Stimulated activated effector memory CD8-positive, alpha-beta T cell treated with anti-CD3 and anti-CD28 coated beads, Interleukin-12 subunit alpha, Interleukin-12 subunit beta, amount 100 ng/mL, for 72 hours (primary cell): Measurements from ENCODE around the gene RIN2.

ENCODE experiments used
- ATAC-seq: fragments of 150-1000 bp; cut with Tn5 transposase; 2 replicates; pipeline ENCODE4 v1.10.0; 2021
- DNase-seq, 2 donors: peaks; one replicate each; pipeline ENCODE4 v3.0.0; 2021 to 2022; ENCODE audit warnings: low spot score in 2 of 2
- H3K27ac Mint-ChIP-seq: one replicate; pipeline ENCODE4 v1.8.0; 2022; ENCODE audit warnings: mild to moderate bottlenecking, mixed read lengths
- H3K36me3 Mint-ChIP-seq: one replicate; pipeline ENCODE4 v1.8.0; 2022; ENCODE audit warnings: mild to moderate bottlenecking, mixed read lengths
- H3K4me1 Mint-ChIP-seq: one replicate; pipeline ENCODE4 v1.8.0; 2022; ENCODE audit warnings: mixed read lengths
- H3K4me3 Mint-ChIP-seq: one replicate; pipeline ENCODE4 v1.8.0; 2022; ENCODE audit warnings: mild to moderate bottlenecking, mixed read lengths
- H3K9me3 Mint-ChIP-seq: one replicate; pipeline ENCODE4 v1.8.0; 2022; ENCODE audit warnings: mixed read lengths

Gene RIN2

DNA sequence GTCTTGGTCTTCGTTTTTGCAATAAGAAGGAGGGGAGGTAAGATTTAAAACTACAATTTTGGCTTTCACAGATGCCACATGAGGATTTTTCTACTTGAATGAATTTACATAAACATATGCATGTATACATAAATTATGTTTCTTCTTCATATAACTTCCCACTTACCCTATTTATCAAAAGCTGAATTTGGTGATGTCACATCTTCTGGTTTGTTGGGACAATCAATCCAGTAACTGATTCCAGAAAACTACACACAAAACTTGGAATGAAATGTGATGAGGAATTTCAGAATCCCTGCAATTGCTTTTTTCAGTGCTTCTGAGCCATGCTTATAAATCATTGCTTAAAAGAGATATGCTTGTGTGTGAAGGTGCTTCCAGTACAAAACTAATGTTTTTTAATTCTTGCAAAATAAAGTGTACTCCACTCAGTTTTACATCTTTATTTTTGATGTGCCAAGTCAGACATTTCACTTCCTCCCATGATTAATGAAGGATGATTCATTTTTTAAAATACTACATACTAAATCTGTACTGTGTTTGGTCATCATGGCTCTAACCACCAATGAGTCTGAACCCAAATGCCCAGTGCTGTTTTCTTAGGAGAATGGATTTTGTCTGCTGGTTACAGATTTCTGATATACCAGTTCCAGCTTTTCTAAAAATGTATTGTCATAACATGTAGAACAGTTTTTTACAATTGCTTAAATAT lies 32.1 kb upstream of the RIN2 start:
- Mint-ChIP-seq H3K9me3 (no peaks in the 10 kb centered on the region), H3K4me1 (no peaks in the 10 kb centered on the region), H3K27ac (no peak overlapping the region), H3K36me3 (no peaks in the 10 kb centered on the region), H3K4me3 (no peak overlapping the region)
- ATAC-seq, result no peak
- DNase-seq, result no peak

DNA sequence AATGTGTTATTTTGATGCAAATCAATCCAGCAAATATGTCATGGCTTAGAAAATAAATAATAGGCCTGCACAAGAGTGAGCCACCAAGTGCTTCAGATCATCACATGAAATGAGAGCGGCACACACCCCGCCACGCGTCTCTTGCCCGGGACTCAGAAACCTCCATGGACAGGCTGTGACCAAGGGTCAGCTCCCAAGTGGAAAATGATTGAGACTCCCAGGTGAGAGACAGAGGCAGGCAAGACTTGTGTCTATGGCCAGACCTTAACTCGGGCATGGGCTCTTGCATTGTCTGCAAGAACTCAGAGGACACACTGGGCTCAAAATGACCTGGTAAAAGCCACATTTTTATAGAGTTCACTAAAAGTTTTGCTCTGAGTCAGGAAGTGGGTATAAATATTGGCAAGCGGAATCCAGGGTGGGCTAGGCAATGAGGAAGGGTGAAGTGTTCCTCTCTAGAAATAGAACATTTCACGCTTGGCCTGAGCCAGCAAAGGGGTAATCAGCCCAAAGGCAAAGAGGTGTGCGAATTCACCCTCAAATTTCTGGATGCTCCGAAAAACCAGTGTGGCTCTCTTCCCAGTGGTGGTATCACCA lies 30.7 kb upstream of the RIN2 start:
- Mint-ChIP-seq H3K27ac (no peak overlapping the region), H3K4me3 (no peak overlapping the region), H3K4me1 (no peaks in the 10 kb centered on the region), H3K36me3 (no peaks in the 10 kb centered on the region), H3K9me3 (no peaks in the 10 kb centered on the region)
- ATAC-seq (no peak), DNase-seq (no peak)

DNA sequence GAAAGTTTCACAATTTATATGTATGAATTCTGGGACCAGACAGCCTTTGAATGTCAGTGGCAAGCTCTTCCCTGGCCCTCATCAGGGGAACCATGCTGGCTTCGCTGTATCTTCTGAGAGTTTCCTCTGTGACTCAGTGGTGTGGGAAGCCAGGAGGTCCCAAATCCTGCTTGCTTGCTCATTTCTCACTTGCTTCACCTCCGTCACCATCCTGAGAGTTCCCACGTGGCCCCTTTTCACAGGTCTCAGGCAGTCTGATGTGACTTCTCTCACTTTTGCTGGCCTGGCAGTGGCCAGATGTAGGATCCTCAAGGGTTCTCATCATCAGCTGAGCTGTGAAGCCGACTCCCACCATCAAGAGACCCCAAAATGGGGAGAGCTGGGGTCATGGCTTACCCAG lies 28.4 kb upstream of the RIN2 start:
- H3K27ac Mint-ChIP-seq, result no peak overlapping the region
- H3K36me3 Mint-ChIP-seq, result no peaks in the 10 kb centered on the region
- H3K9me3 Mint-ChIP-seq, result no peaks in the 10 kb centered on the region
- ATAC-seq, result peak; percentile 36
- no peak for DNase-seq
- H3K4me3 Mint-ChIP-seq, result no peak overlapping the region
- no peaks in the 10 kb centered on the region for H3K4me1 Mint-ChIP-seq

DNA sequence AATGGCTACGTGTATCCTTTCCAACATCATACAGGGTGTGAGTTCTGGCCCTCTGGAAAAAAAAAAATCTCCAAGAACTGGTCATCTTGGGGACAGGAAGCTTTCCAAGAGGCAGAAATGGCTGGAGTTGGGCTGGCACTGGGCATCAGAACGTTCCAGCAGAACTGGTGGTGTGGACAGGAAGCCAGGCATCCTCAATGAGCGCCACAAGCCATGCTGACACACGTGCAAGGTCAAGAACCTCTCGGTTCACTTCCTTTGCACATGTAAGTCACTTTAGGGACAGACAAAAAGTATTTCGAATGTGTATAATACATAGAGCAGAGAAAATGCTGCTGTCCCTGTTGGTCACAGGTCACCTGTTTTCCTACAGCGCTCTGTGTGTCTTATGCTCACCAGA lies 27.4 kb upstream of the RIN2 start:
- Mint-ChIP-seq H3K27ac (no peak overlapping the region), H3K9me3 (no peaks in the 10 kb centered on the region), H3K4me1 (no peaks in the 10 kb centered on the region), H3K4me3 (no peak overlapping the region), H3K36me3 (no peaks in the 10 kb centered on the region)
- DNase-seq (no peak), ATAC-seq (no peak)

DNA sequence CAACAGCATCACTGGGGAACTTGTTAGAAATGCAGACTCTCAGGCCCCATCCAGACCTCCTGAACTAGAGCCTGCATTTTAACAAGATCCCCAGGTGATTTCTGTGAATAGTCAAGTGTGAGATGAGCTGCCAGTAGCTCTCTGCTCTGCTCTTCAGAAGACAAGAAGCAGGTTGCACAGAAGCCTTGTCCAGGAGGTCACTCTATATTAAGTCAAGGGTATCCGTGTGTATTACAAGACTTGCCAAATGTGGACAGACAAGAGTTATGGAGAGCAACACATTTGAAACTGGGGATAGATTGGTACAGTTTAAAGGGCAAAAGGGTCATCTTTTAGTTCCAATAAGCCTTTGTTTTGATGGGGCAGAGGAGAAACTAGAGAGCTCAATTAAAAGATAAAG lies 23.2 kb upstream of the RIN2 start:
- Mint-ChIP-seq H3K36me3 (no peaks in the 10 kb centered on the region), H3K27ac (no peak overlapping the region), H3K9me3 (no peaks in the 10 kb centered on the region), H3K4me3 (no peak overlapping the region), H3K4me1 (no peaks in the 10 kb centered on the region)
- no peak for DNase-seq
- ATAC-seq, result no peak

DNA sequence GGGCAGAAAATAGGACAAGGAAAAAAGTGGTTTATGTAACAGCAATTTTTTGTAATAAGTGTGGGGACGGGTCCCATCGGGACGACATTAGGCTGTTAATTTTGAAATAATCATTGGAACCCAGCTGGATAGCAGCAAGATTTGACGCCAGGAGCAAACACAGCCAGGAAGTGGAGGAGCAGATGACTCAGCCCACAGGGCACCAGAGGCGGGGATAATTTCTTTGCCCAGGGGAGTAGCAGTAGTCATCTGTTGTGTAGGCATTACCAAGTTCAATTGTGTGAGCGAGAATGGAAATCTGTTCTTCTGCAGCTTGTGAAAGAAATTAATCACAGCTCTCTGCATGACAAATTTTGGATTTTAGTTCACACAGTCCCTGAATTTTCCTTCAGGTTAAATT lies 22.6 kb upstream of the RIN2 start:
- H3K9me3 Mint-ChIP-seq, result no peaks in the 10 kb centered on the region
- no peak overlapping the region for H3K27ac Mint-ChIP-seq
- H3K4me1 Mint-ChIP-seq, result no peaks in the 10 kb centered on the region
- no peak overlapping the region for H3K4me3 Mint-ChIP-seq
- DNase-seq (no peak), ATAC-seq (peak; percentile 52)
- no peaks in the 10 kb centered on the region for H3K36me3 Mint-ChIP-seq

DNA sequence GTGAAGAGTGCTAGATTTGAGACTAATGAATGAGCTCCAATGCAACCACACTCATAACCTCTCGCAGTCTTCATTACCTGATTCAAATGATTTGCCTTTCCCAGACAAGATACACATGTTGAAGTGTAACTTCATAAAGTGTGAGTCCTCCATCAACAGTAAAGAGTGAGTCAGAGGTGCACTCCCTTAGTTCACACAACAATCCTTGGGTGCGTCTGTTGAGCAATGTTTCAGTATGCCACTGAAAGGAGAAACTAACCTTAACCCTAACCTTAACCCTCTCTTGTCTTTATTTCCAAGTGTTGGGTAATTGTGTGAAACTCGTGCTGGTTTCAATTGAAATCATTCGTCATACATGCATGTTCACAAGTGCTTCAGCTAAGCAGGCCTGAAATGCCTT lies 21.0 kb upstream of the RIN2 start:
- Mint-ChIP-seq H3K4me3 (no peak overlapping the region), H3K27ac (no peak overlapping the region), H3K4me1 (no peaks in the 10 kb centered on the region), H3K36me3 (no peaks in the 10 kb centered on the region), H3K9me3 (no peaks in the 10 kb centered on the region)
- no peak for DNase-seq
- peak; percentile 81 for ATAC-seq

DNA sequence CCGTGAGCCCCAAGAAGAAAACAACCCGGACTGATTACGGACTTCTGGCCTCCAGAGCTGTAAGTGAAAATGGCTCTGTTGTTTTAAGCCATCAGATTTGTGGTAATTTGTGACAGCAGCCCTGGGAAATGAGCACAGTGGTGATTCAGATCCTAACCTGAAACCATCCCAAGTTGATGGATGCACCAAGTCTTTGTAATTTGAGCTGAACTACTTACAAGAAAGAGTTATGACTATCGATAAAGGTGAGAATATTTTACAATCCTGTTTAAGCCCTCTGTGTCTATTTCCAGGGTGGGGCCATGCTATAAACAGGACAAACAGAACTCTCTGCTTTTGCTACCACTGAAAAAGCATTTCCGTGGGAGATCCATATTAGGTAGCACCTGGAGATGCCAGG lies 19.1 kb upstream of the RIN2 start:
- H3K4me1 Mint-ChIP-seq, result no peaks in the 10 kb centered on the region
- no peaks in the 10 kb centered on the region for H3K9me3 Mint-ChIP-seq
- H3K4me3 Mint-ChIP-seq, result no peak overlapping the region
- no peaks in the 10 kb centered on the region for H3K36me3 Mint-ChIP-seq
- no peak overlapping the region for H3K27ac Mint-ChIP-seq
- ATAC-seq (no peak), DNase-seq (no peak)

DNA sequence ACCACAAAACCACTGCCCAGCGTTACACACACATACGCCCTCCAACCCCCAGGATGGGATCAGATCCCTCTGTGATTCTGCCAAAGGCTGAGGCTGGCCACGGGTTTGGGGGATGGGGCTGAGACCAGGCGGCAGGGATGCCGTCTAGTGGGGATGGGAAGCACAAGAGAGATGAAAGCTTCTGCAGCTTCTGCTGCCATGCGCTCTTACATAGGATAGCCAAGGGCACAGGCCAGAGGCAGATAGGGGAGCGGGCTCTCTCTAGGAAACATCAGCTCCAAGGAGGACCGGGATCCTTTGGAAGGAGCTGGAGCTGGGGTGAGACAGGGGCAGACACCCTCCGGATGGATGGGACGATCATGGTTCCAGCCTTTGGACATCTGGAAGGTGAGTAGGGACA lies 18.7 kb upstream of the RIN2 start:
- Mint-ChIP-seq H3K4me3 (no peak overlapping the region), H3K36me3 (no peaks in the 10 kb centered on the region), H3K4me1 (no peaks in the 10 kb centered on the region), H3K9me3 (no peaks in the 10 kb centered on the region), H3K27ac (no peak overlapping the region)
- no peak for DNase-seq
- no peak for ATAC-seq

DNA sequence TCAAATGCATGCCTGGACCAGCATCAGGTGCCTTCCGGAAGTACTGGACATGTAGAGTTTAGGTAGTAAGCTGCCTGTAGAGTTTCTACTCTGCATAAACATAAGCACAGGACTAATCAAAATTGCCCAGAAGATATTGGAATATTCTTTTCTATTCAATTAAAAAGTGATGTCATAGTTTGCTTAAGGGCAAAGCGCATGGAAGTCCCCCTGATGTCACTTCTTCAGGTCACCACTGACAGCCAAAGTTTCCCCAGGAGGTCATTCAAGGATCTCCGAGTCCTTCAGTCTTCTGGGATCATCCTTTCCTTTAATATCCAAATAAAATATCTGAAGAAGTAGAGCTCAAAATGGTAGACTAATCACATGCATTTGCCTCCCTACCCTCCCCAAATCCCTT lies 17.5 kb upstream of the RIN2 start:
- DNase-seq, result no peak
- ATAC-seq, result no peak

DNA sequence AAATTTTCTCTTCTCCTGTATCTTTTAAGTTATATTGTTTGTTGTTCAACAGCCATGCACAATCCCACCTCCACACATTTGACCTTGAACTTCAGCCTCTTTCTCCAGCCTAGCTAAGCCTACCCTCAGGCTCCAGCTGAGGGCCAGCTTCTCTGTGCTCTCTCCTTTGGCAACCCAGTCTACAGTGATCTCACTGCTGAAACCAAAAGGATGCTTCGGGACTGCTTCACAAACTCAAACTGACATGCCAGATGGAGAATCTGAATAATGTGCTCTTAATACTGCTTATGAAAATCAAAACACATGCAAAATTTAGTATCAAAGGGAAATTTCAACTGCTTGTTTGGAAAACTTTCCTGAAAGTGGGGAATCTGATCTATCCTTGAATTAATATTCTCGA lies 16.1 kb upstream of the RIN2 start:
- no peak for DNase-seq
- Mint-ChIP-seq H3K4me1 (no peaks in the 10 kb centered on the region), H3K9me3 (peaks cover 10% of the 10 kb centered on the region), H3K4me3 (no peak overlapping the region), H3K27ac (no peak overlapping the region), H3K36me3 (no peaks in the 10 kb centered on the region)
- ATAC-seq, result no peak

More for the DNA sequence above, 17.5 kb upstream of the RIN2 start:
- no peaks in the 10 kb centered on the region for H3K4me1 Mint-ChIP-seq
- no peaks in the 10 kb centered on the region for H3K36me3 Mint-ChIP-seq
- H3K27ac Mint-ChIP-seq, result no peak overlapping the region
- peaks cover 3% of the 10 kb centered on the region for H3K9me3 Mint-ChIP-seq
- H3K4me3 Mint-ChIP-seq, result no peak overlapping the region

DNA sequence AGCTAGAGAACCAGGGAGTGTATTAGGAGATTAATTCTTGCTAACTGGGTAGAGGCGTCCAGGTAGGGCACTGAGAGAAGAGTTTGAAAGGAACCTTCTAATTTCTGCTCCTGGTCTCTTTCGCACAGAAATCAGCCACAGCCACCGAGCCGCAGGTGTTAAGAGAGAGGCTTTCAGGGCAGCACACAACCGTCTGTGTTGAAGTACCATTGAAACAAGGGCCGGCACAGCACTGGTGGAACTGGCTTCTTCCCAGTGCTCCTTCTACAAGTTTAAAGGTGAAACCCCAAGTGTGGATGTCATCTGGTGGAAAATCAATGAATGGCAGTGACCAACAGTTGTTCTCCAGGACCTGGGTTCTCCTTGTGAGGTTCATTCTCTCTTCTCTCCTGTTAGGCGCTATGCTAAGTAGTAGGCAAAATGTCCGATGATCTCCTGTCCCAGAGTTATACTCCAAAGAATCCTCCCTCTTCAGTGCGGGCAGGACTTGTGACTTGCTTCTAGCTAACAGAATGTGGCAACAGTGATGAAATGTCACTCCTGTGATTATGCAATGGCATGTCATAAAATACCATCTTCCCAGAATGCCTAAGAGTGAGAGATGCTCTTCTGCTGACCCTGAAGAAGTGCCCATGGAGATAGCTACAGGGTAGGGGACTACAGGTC lies 15.0 kb upstream of the RIN2 start:
- no peak overlapping the region for H3K4me3 Mint-ChIP-seq
- H3K4me1 Mint-ChIP-seq, result no peaks in the 10 kb centered on the region
- ATAC-seq (no peak), DNase-seq (no peak)
- H3K27ac Mint-ChIP-seq, result no peak overlapping the region
- H3K36me3 Mint-ChIP-seq, result no peaks in the 10 kb centered on the region
- H3K9me3 Mint-ChIP-seq, result peaks cover 10% of the 10 kb centered on the region

DNA sequence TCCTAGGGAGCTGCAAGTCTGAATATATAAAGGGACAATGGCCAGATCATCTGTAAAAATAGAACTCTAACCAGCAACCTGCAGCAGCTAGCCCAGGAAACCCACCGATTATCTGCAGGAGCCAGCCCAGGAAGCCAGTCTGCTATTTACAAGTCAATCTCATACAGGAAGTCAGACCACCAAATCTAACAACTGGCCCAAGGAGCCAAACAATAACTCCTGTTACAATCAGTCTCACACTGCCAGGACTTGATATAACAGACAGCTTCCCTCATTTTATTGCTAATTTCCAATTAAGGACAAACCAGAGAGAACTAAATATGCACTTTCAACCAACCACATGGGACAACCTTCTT lies 14.4 kb upstream of the RIN2 start:
- Mint-ChIP-seq H3K4me1 (no peaks in the 10 kb centered on the region), H3K27ac (no peak overlapping the region), H3K36me3 (no peaks in the 10 kb centered on the region), H3K4me3 (no peak overlapping the region), H3K9me3 (peaks cover 10% of the 10 kb centered on the region)
- no peak for ATAC-seq
- DNase-seq, result no peak

DNA sequence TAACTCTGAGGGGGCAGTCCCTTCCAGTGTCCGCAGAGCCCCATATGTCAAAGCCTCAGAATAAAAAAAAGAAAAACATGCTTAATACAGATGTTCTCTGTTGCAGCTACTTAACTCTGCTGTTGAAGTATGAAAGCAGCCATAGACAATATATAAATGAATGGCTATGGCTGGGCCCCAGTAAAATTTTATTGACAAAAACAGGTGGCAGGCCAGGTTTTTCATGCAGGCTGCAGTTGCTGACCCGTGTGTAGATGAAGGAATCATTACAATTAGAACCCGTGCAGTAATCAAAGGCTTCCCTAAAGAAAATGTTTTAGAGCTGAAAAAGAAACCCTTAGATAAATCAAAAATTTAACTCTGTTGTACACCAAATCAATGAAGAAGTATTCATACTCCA lies 13.0 kb upstream of the RIN2 start:
- ATAC-seq (no peak), DNase-seq (no peak)
- H3K9me3 Mint-ChIP-seq, result peaks cover 10% of the 10 kb centered on the region
- no peak overlapping the region for H3K27ac Mint-ChIP-seq
- no peaks in the 10 kb centered on the region for H3K4me1 Mint-ChIP-seq
- H3K36me3 Mint-ChIP-seq, result no peaks in the 10 kb centered on the region
- H3K4me3 Mint-ChIP-seq, result no peak overlapping the region

DNA sequence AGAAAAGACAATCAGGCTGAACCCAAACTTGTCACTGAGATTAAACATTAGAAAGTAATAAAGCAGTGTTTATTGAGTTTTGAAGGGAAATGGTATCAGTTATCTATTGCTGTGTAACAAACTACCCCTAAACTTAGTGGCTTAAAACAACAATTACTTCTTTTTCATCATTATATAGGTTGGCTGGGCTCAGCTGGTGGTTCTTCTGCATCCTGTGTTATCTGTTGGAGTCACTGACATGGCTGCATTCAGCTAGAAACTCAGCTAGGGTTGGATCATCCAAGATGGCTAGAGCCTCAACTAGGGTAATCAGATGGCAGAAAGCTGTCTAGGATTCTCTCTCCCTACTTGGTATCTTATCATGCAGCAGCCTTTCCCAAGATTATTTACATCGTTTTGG lies 12.5 kb upstream of the RIN2 start:
- no peak overlapping the region for H3K27ac Mint-ChIP-seq
- H3K4me1 Mint-ChIP-seq, result no peaks in the 10 kb centered on the region
- ATAC-seq (no peak), DNase-seq (no peak)
- no peak overlapping the region for H3K4me3 Mint-ChIP-seq
- peaks cover 10% of the 10 kb centered on the region for H3K9me3 Mint-ChIP-seq
- no peaks in the 10 kb centered on the region for H3K36me3 Mint-ChIP-seq

DNA sequence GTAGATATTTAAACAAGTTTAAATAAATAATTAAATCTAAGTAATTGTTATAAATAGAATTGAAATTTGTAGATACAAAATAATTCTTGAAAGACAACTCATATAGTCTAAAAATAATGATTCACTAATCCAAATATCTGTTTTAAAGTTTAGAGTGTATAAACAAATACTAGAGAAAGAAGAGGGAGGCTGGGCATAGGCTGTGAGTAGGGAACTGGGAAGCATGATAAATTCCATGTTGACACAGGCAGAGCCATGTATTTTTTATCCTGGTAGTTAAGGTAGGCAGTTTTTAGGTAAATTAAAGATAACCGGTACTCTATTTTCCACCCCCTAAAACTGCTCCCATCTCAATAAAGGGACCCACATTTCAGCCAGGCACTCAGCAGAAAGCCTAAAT lies 11.7 kb upstream of the RIN2 start:
- H3K4me1 Mint-ChIP-seq, result no peaks in the 10 kb centered on the region

More for the DNA sequence above, 11.7 kb upstream of the RIN2 start:
- no peak overlapping the region for H3K4me3 Mint-ChIP-seq
- no peak for DNase-seq
- H3K36me3 Mint-ChIP-seq, result no peaks in the 10 kb centered on the region
- no peak for ATAC-seq
- H3K27ac Mint-ChIP-seq, result no peak overlapping the region
- H3K9me3 Mint-ChIP-seq, result peaks cover 10% of the 10 kb centered on the region
